Measurements from ENCODE around the gene SPTA1.

Gene SPTA1

DNA sequence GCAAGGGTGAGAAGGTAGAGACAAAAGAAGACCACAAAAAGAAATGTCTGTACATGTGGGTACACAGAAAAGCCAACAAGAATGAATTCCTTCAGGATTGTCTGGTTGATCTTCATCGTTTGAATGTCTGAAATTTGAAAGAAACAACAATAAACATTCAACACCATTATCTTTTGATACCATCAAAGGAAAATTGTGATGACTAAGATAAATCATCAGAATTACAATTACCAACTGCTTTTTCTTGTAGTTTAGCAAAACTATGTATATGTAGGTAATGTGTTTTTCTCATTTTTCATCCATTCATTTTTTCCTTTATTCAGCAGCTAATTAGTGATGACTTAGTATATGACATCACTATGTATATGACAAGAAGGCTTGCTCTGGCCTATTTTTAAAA, 106.8 kb downstream of the SPTA1 start, which contains the start of gene OR10X1:
OR10X1 (minus strand) TSS at position 167 of the 400 bp plus-strand sequence; CDS start at position 167, 0 bp downstream.
- TF ChIP-seq ZFX (IDR thresholded peaks at IDR 0.05; ENCODE audit: borderline replicate concordance), result no peak
- TF ChIP-seq, protein P1, sequence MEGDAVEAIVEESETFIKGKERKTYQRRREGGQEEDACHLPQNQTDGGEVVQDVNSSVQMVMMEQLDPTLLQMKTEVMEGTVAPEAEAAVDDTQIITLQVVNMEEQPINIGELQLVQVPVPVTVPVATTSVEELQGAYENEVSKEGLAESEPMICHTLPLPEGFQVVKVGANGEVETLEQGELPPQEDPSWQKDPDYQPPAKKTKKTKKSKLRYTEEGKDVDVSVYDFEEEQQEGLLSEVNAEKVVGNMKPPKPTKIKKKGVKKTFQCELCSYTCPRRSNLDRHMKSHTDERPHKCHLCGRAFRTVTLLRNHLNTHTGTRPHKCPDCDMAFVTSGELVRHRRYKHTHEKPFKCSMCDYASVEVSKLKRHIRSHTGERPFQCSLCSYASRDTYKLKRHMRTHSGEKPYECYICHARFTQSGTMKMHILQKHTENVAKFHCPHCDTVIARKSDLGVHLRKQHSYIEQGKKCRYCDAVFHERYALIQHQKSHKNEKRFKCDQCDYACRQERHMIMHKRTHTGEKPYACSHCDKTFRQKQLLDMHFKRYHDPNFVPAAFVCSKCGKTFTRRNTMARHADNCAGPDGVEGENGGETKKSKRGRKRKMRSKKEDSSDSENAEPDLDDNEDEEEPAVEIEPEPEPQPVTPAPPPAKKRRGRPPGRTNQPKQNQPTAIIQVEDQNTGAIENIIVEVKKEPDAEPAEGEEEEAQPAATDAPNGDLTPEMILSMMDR (IDR thresholded peaks at IDR 0.05), result no peak
- H3K27ac ChIP-seq, result no peak within 1 kb of the TSS

DNA sequence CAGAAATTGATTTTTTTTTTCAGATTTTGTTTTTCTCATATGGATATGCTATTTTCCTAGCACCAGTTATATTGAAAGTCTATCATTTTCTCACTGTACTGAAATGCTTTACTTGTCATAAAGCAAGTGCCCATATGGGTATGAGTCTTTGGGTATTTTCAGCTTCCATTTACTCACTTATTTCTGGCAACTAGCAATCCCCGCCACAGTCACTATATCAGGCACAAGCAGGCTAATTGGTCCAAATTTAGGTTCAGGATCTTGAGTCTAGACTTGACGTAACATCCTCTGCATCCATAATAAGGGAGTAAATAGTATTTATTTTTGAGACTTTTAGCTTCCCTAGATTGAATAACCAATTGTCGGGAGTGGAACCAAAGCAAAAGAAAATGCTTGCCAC, 109.0 kb downstream of the SPTA1 start:
- H3K27ac ChIP-seq, result no peak overlapping the region
- TF ChIP-seq ZFX (IDR thresholded peaks at IDR 0.05; ENCODE audit: borderline replicate concordance), result no peak
- TF ChIP-seq, protein P1 (IDR thresholded peaks at IDR 0.05), result no peak

DNA sequence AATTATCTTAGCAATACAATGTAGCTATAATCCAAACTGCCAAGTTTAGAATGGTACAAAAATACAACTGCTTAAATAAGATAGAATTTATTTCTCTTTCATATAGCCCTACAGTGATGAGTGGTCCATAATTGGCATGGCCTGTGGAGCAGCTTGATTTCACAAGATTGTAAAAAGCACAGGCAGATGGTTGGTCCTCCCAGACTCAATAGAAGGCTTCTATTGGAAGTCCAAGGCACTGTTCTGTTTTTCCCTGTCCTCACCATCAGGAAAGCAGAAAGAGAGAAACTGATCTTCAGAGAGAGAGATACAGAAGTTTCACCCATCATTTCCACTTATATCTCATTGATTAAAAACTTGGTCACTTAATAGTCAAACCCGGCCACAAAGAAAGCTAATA, 114.3 kb downstream of the SPTA1 start:
- no peak for TF ChIP-seq ZFX (IDR thresholded peaks at IDR 0.05; ENCODE audit: borderline replicate concordance)
- TF ChIP-seq, protein P1 (IDR thresholded peaks at IDR 0.05), result no peak
- no peak overlapping the region for H3K27ac ChIP-seq

DNA sequence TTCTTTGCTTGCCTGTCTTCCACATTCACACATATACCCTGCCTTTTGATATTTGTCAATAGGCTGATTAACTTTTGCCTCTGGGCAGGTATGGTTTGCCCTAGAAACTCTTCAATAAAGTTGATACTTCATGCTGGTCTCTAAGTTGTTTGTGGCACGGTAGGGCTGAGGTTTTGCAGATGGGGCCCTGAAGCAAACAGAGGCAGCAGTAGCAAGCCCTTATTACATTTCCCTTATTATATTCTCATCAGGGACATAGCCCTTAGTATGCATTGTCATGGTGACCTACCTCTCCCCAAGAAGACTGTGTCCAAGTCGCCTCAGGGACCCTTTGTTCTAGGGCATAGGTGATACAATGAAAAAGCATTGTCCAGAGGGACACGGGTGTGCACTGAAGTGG, 116.0 kb downstream of the SPTA1 start, which contains the start of gene OR6P1:
OR6P1 (minus strand) TSS at position 101 of the 400 bp plus-strand sequence. CDS start 6,976 bp downstream, outside the sequence.
- TF ChIP-seq ZFX (IDR thresholded peaks at IDR 0.05; ENCODE audit: borderline replicate concordance), result no peak
- TF ChIP-seq, protein P1 (IDR thresholded peaks at IDR 0.05), result no peak
- no peak within 1 kb of the TSS for H3K27ac ChIP-seq

DNA sequence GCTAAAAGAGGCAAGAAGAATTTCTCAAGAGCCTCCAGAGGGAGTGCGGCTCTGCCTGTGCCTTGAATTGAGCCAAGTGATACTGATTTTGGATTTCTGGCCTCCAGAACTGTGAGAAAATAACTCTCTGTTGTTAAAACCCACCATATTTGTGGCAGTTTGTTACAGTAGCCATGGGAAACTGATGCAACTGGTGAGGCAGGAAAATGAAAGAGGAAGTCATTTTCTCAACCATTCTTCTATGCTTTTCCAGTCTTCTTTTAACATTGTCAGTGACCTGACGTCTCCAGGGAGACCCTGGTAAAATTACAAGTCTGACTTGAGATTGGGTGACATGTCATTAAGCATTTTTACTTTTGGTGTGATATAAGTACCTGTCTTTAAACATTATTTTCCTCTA, 121.9 kb downstream of the SPTA1 start:
- H3K27ac ChIP-seq, result no peak overlapping the region
- TF ChIP-seq, protein P1 (IDR thresholded peaks at IDR 0.05), result no peak
- TF ChIP-seq ZFX (IDR thresholded peaks at IDR 0.05; ENCODE audit: borderline replicate concordance), result no peak

DNA sequence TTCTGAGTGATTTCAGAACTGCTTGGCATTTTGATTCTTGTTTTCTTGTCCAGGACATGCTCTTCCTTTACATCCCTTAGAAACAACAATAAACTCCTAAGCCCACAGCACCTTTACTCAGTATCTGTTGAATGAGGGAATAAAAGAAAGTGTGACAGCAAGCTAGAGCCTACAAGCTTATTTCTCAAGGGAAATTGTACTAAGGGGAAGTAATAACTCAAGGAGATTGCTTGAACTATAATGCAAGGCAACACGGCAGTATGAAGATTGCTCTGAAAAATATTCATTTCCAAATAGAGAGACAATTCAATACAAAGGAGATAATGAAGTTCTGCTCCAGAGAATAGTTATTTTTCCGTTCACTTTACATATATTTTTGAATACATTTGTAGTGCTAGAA, 122.7 kb downstream of the SPTA1 start:
- no peak overlapping the region for H3K27ac ChIP-seq
- TF ChIP-seq, protein P1 (IDR thresholded peaks at IDR 0.05), result no peak
- TF ChIP-seq ZFX (IDR thresholded peaks at IDR 0.05; ENCODE audit: borderline replicate concordance), result no peak

Measured in 22Rv1 (cell line).